ENCODE measurements around the gene PTPRM.

Gene PTPRM

DNA sequence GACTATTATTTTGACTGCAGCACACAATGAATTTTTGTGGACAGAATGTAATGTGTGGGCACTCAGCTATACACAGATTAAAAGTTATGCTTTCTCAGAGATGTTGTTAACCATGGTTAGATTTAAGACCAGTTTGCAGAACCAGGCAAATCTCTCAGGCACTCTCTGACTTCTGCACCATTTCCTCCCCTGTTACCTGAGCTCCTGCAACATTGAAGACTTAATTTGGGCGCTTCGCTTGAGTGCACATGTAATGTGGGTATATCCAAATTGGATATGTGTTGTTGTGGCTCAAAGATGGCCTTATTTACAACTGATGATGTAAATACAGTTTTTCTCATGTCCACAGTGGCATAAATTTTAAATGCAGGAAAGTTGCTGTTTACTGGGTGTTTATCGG is 469.4 kb downstream of the PTPRM start:
- 100% methylated on average over 3 of the region's 3 CpGs for WGBS

DNA sequence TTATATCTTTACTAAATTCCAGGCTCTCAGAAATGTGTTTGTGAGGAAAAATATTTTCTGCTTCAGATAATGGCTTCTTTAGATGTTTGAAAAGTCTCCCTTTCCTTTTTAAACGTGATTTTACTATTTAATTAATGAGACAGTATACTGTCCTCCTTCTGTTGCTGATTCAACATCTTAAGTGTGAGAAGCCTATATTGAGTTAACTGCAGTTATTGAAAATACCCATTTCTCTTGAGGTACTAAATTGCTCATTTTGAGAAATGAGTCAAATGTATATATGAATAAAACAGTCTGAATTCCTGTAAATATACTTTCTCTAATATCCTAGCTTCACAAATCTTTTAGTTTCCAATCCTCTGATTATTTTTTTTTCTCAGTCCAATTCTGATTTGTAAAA is 470.2 kb downstream of the PTPRM start:
- no peak overlapping the region for H3K4me2 ChIP-seq (ENCODE audit: low read length, poor library complexity, severe bottlenecking)
- H2AK5ac ChIP-seq (ENCODE audit: low read length, severe bottlenecking) = no peak overlapping the region
- H3K27ac ChIP-seq (ENCODE audit: low read length, poor library complexity, severe bottlenecking) = no peak overlapping the region
- no peak overlapping the region for H3K4me3 ChIP-seq (ENCODE audit: insufficient read depth in 1 of 2, low read depth in 1 of 2, low read length in 2 of 2)
- H2BK12ac ChIP-seq (ENCODE audit: low read length in 2 of 2) = no peak overlapping the region
- no peak for DNase-seq
- H3K23ac ChIP-seq (ENCODE audit: low read length in 2 of 2) = no peak overlapping the region
- no peak overlapping the region for H2AFZ ChIP-seq (ENCODE audit: low read depth, low read length)
- no peaks in the 10 kb centered on the region for H3K4me1 ChIP-seq (ENCODE audit: control insufficient read depth, insufficient read depth, low read depth, low read length)
- no peaks in the 10 kb centered on the region for H3K9me3 ChIP-seq (ENCODE audit: control insufficient read depth, low read length)
- WGBS = 80% methylated on average over 1 of the region's 1 CpG
- no peak overlapping the region for H3K18ac ChIP-seq (ENCODE audit: low read depth in 1 of 2, low read length in 2 of 2)
- H3K9ac ChIP-seq (ENCODE audit: low read length) = no peak overlapping the region
- H3K4ac ChIP-seq (ENCODE audit: low read depth in 1 of 2, low read length in 2 of 2) = no peak overlapping the region
- no peaks in the 10 kb centered on the region for H3K36me3 ChIP-seq (ENCODE audit: control insufficient read depth in 1 of 2, insufficient read depth in 2 of 2, low read depth in 1 of 2, low read length in 2 of 2)
- H2BK5ac ChIP-seq (ENCODE audit: low read depth, low read length, poor library complexity, severe bottlenecking) = no peak overlapping the region
- H3K27me3 ChIP-seq (ENCODE audit: control insufficient read depth in 1 of 2, insufficient read depth in 1 of 2, low read length in 2 of 2) = no peaks in the 10 kb centered on the region
- no peak overlapping the region for H3K14ac ChIP-seq (ENCODE audit: low read length in 2 of 2)
- no peak overlapping the region for H2BK120ac ChIP-seq (ENCODE audit: low read depth, low read length)
- no peak overlapping the region for H4K91ac ChIP-seq (ENCODE audit: low read length)
- no peak overlapping the region for H2BK15ac ChIP-seq (ENCODE audit: low read depth, poor library complexity, severe bottlenecking)
- no peak overlapping the region for H4K8ac ChIP-seq (ENCODE audit: low read length)
- H3K79me1 ChIP-seq (replicated peaks; ENCODE audit: low read length, poor library complexity, severe bottlenecking) = peaks cover 19% of the 10 kb centered on the region

More for the DNA sequence above, 469.4 kb downstream of the PTPRM start:
- Histone ChIP-seq H3K4me3 (ENCODE audit: insufficient read depth in 1 of 2, low read depth in 1 of 2, low read length in 2 of 2) (no peak overlapping the region), H2BK5ac (ENCODE audit: low read depth, low read length, poor library complexity, severe bottlenecking) (no peak overlapping the region), H2AK5ac (ENCODE audit: low read length, severe bottlenecking) (no peak overlapping the region), H2BK120ac (ENCODE audit: low read depth, low read length) (no peak overlapping the region), H3K9me3 (ENCODE audit: control insufficient read depth, low read length) (no peaks in the 10 kb centered on the region), H3K27ac (ENCODE audit: low read length, poor library complexity, severe bottlenecking) (no peak overlapping the region), H3K79me1 (replicated peaks; ENCODE audit: low read length, poor library complexity, severe bottlenecking) (peaks cover 19% of the 10 kb centered on the region), H2BK12ac (ENCODE audit: low read length in 2 of 2) (no peak overlapping the region), H4K91ac (ENCODE audit: low read length) (no peak overlapping the region), H3K4me2 (ENCODE audit: low read length, poor library complexity, severe bottlenecking) (no peak overlapping the region), H3K4ac (ENCODE audit: low read depth in 1 of 2, low read length in 2 of 2) (no peak overlapping the region), H3K36me3 (ENCODE audit: control insufficient read depth in 1 of 2, insufficient read depth in 2 of 2, low read depth in 1 of 2, low read length in 2 of 2) (no peaks in the 10 kb centered on the region), H3K4me1 (ENCODE audit: control insufficient read depth, insufficient read depth, low read depth, low read length) (no peaks in the 10 kb centered on the region), H3K23ac (ENCODE audit: low read length in 2 of 2) (no peak overlapping the region), H3K14ac (ENCODE audit: low read length in 2 of 2) (no peak overlapping the region), H3K9ac (ENCODE audit: low read length) (no peak overlapping the region), H3K18ac (ENCODE audit: low read depth in 1 of 2, low read length in 2 of 2) (no peak overlapping the region), H2BK15ac (ENCODE audit: low read depth, poor library complexity, severe bottlenecking) (no peak overlapping the region), H3K27me3 (ENCODE audit: control insufficient read depth in 1 of 2, insufficient read depth in 1 of 2, low read length in 2 of 2) (no peaks in the 10 kb centered on the region), H4K8ac (ENCODE audit: low read length) (no peak overlapping the region), H2AFZ (ENCODE audit: low read depth, low read length) (no peak overlapping the region)
- DNase-seq = no peak

DNA sequence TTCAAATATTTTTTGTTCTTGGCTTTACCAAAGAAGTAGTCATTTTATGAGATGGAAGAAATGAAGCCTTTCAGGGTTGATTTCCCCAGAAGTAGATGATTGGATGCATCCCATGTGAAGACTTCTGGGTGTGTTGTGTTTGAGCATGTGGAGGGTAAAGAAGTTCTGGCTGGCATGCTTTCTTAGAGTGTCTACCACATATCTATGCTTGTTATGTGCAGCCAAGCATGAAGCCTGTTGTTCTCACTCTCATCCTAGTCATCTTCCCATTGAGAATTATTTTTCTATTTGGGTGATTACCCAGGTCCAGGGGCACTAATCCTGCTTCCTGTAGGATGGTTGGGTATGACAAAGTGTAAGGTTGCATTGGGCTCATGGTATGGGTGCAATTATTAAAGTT is 472.9 kb downstream of the PTPRM start:
- H3K9ac ChIP-seq (ENCODE audit: low read length) = no peak overlapping the region
- H3K27ac ChIP-seq (ENCODE audit: low read length, poor library complexity, severe bottlenecking) = no peak overlapping the region
- no peak overlapping the region for H2AK5ac ChIP-seq (ENCODE audit: low read length, severe bottlenecking)

DNA sequence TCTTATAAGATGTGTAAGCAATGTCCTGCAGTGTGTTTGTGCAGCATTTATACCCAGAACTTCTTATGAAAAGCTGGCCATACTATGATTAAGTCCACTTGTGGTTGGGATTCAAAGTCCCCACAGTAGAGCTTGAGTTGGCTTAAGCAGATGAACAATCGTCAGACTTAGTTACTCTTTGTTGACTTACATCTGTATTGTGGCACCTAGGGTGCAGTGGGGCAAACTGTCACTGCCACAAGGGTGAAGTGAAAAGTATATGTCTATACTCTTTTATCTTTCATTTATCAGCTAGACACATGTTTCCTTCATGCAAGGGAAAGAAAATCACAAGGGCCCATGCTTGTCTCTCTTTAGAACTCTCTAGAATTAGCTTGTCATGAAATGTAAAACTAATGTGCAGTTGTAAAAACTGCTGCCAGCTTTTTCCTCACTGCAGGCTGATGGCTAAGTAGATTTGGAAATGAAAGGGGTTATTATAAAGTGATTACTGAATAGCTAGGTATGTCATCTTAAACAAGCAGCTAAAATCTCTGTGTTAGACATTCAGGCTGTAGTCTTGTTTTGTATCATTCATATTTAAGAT is 474.5 kb downstream of the PTPRM start:
- Histone ChIP-seq H3K27ac (ENCODE audit: low read length, poor library complexity, severe bottlenecking) (no peak overlapping the region), H3K36me3 (ENCODE audit: control insufficient read depth in 1 of 2, insufficient read depth in 2 of 2, low read depth in 1 of 2, low read length in 2 of 2) (no peaks in the 10 kb centered on the region), H3K27me3 (ENCODE audit: control insufficient read depth in 1 of 2, insufficient read depth in 1 of 2, low read length in 2 of 2) (no peaks in the 10 kb centered on the region), H3K4me1 (ENCODE audit: control insufficient read depth, insufficient read depth, low read depth, low read length) (peaks cover 6% of the 10 kb centered on the region), H3K14ac (ENCODE audit: low read length in 2 of 2) (no peak overlapping the region), H3K9me3 (ENCODE audit: control insufficient read depth, low read length) (no peaks in the 10 kb centered on the region), H4K8ac (ENCODE audit: low read length) (no peak overlapping the region), H3K18ac (ENCODE audit: low read depth in 1 of 2, low read length in 2 of 2) (no peak overlapping the region), H2BK5ac (ENCODE audit: low read depth, low read length, poor library complexity, severe bottlenecking) (no peak overlapping the region), H4K91ac (ENCODE audit: low read length) (no peak overlapping the region), H2AFZ (ENCODE audit: low read depth, low read length) (no peak overlapping the region), H3K4me3 (ENCODE audit: insufficient read depth in 1 of 2, low read depth in 1 of 2, low read length in 2 of 2) (no peak overlapping the region), H2BK12ac (ENCODE audit: low read length in 2 of 2) (no peak overlapping the region), H3K4me2 (ENCODE audit: low read length, poor library complexity, severe bottlenecking) (no peak overlapping the region), H3K9ac (ENCODE audit: low read length) (no peak overlapping the region), H2AK5ac (ENCODE audit: low read length, severe bottlenecking) (no peak overlapping the region), H2BK120ac (ENCODE audit: low read depth, low read length) (no peak overlapping the region), H2BK15ac (ENCODE audit: low read depth, poor library complexity, severe bottlenecking) (no peak overlapping the region), H3K79me1 (replicated peaks; ENCODE audit: low read length, poor library complexity, severe bottlenecking) (peaks cover 29% of the 10 kb centered on the region), H3K4ac (ENCODE audit: low read depth in 1 of 2, low read length in 2 of 2) (no peak overlapping the region), H3K23ac (ENCODE audit: low read length in 2 of 2) (no peak overlapping the region)
- no peak for DNase-seq
- 92% methylated on average over 1 of the region's 1 CpG for WGBS

More for the DNA sequence above, 472.9 kb downstream of the PTPRM start:
- H3K4me3 ChIP-seq (ENCODE audit: insufficient read depth in 1 of 2, low read depth in 1 of 2, low read length in 2 of 2) = no peak overlapping the region
- no peak overlapping the region for H4K8ac ChIP-seq (ENCODE audit: low read length)
- no peak overlapping the region for H3K4ac ChIP-seq (ENCODE audit: low read depth in 1 of 2, low read length in 2 of 2)
- H4K91ac ChIP-seq (ENCODE audit: low read length) = no peak overlapping the region
- no peak for DNase-seq
- no peak overlapping the region for H3K23ac ChIP-seq (ENCODE audit: low read length in 2 of 2)
- H3K4me2 ChIP-seq (ENCODE audit: low read length, poor library complexity, severe bottlenecking) = no peak overlapping the region
- H3K18ac ChIP-seq (ENCODE audit: low read depth in 1 of 2, low read length in 2 of 2) = no peak overlapping the region
- no peaks in the 10 kb centered on the region for H3K36me3 ChIP-seq (ENCODE audit: control insufficient read depth in 1 of 2, insufficient read depth in 2 of 2, low read depth in 1 of 2, low read length in 2 of 2)
- no peak overlapping the region for H2BK15ac ChIP-seq (ENCODE audit: low read depth, poor library complexity, severe bottlenecking)
- H3K27me3 ChIP-seq (ENCODE audit: control insufficient read depth in 1 of 2, insufficient read depth in 1 of 2, low read length in 2 of 2) = no peaks in the 10 kb centered on the region
- peaks cover 28% of the 10 kb centered on the region for H3K79me1 ChIP-seq (replicated peaks; ENCODE audit: low read length, poor library complexity, severe bottlenecking)
- no peak overlapping the region for H2AFZ ChIP-seq (ENCODE audit: low read depth, low read length)
- no peak overlapping the region for H2BK12ac ChIP-seq (ENCODE audit: low read length in 2 of 2)
- H3K4me1 ChIP-seq (ENCODE audit: control insufficient read depth, insufficient read depth, low read depth, low read length) = peaks cover 2% of the 10 kb centered on the region
- H3K14ac ChIP-seq (ENCODE audit: low read length in 2 of 2) = no peak overlapping the region
- H2BK5ac ChIP-seq (ENCODE audit: low read depth, low read length, poor library complexity, severe bottlenecking) = no peak overlapping the region
- H3K9me3 ChIP-seq (ENCODE audit: control insufficient read depth, low read length) = no peaks in the 10 kb centered on the region
- H2BK120ac ChIP-seq (ENCODE audit: low read depth, low read length) = no peak overlapping the region

Data from mesenchymal stem cell (in vitro differentiated cells and primary cell).